HG02610 (cell line): ENCODE results near the gene ESF1.
"Not testable (repeated sequence)": the region's sequence is repeated elsewhere in the genome, so short reads cannot be mapped to it uniquely, and the experiment has no call there.

Experiments used
- ATAC-seq: cut with Tn5 transposase; IDR thresholded peaks from one replicate; pipeline ENCODE4 v1.9.1; 2021; ENCODE audit warnings: mild to moderate bottlenecking, moderate library complexity; ENCODE audit not compliant: unreplicated experiment

The ESF1 gene

DNA sequence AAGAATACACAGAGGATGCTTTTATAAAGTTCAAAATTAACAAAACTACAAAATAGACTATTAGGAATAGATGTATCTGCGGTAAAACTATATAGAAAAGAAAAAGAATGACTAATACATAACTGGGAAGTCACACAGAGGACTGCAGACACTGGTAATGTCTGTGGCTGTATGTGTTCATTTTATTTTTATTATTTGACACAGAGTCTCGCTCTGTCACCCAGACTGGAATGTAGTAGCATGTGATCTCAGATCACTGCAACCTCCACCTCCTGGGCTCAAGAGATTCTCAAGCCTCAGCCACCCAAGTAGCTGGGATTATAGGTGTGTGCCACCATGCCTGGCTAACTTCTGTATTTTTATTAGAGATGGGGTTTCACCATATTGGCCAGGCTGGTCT lies 38.9 kb downstream of the ESF1 start:
- ATAC-seq: no peak

DNA sequence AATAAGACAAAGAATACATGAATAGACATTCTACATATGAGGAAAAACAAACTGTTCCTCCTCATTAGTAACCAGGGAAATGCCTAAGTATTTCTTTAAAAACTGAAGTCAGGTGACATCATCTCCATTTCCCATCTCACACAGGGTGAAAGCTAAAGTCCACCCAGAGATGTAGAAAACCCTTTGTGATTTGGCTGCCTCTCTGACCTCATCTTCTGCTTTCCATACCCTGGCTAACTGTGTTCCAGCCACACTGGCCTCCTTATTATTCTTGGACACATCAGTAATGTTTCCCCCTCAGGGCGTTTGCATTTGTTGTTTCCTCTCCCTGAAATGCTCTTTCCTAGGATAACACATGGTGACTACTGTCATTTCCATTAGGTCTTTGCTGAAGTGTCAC lies 40.4 kb downstream of the ESF1 start:
- ATAC-seq: no peak

DNA sequence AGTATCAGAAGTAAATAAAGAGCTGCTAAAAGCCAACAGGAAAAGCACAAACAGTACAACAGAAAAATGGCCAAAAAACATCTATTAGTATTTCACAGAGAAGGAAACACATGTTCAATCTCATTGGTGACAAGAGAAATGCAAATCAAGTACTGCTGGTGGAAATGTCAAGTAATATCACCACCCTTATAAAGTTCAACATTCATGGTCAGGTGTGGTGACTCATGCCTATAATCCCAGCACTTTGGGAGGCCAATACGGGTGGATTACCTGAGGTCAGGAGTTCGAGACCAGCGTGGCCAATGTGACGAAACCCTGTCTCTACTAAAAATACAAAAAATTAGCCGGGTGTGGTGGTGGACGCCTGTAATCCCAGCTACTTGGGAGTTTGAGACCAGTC lies 42.8 kb downstream of the ESF1 start:
- no peak for ATAC-seq

DNA sequence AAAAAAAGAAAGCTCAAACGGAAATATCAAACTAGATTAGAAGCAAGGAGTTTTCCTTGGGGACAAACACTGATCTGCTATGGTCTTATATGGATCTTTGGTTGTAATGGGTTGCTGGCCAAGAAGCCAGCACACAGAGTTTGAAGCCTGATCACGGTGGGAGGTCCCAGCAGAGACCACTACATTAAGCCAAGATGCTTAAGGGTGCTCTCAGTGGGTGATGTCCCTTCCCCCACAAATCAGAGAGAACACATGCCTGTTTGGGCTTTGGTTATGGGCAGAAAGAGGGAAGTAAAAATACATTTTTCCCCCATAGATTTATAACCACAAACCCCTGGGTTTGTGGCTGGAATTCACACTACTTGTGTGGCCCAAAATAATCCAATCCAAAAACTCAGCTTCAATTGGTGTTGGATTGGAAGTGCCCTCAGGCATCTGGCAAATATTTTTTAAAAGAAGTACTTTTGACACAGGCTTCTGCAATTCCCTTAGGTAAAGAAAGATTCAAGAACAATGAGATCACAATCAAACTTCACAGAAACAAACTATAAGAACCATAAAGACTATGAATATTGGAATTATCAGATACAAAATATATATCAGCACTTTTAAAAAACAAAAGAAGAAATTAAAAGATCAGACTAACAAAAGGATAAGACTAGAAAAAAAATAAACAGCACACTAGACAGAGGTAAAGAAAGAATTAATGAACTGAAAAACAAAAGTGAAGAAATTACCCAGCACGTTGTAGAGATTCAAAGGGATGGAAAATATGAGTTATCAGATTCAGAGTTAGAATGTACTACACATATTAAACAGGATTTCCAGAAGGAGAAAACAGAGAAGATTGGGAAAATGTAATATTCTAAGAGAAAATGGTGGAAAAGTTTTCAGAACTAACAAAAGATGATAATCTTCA lies 44.7 kb downstream of the ESF1 start:
- no peak for ATAC-seq

DNA sequence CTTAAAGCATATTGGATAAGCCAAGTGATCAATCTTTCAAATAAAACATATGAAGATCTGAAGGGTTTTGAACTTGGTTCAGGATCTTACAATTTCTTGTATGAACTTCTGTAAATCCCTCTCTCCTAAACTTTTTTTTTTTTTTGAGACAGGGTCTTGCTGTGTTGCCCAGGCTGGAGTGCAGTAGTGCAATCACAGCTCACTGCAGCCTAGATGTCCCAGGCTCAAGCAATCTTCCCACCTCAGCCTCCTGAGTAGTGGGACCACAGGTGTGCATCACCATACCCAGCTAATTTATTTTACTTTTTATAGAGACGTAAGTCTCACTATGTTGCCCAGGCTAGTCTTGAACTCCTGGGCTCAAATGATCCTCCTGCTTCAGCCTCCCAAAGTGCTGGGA lies 46.5 kb downstream of the ESF1 start:
- not testable (repeated sequence) for ATAC-seq

DNA sequence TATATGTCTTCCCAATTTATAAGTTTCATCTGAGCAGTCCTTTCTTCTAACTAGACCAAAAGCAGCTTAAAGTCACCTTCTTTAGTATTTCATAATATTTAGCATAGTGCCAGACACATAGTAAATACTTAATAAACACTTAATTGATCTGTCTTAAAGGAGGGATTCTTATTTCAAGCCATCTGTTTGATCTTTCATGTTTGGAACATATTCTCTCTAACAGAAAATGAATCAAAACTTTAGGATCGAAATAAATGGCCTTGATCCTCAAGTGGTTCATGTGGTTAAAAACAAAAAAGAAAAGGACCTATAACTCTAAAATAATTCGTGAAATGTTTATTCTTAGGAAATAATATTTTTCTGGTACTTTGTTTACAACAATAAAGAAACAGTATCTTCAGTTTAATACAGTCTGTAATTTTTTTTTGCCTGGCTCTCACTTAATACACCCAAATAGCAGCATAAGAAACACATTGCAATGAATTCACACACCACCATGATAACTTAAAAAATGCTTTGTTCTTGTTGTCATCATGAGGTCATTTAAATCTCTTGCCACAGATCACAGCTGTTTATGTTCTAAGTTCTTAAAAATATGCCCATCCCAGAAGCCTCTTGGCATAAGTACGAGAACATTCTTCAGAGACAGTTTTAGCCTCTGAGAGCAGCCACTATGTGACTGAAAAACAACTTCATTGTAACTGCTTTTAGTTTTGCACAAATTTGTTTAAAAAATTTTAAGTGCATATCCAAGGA lies 48.1 kb downstream of the ESF1 start:
- no peak for ATAC-seq

DNA sequence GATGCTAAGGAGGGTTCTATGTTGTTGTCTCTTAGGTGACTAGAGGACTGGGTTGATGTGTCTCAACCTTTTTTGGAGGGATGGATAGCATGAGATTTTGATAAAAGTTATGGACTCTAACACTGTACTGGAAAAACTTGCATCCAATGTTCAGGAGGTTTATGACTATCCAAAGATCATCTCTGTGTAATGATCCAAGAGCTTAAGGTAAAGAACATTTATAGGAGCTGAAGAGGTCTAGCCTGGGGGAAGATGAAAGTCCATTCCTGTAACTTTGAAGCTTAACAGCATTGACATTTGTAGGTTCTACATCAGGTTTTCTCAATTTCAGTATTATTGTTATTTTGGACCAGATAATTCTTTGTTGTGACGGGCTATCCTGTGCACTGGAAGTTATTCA lies 48.9 kb downstream of the ESF1 start:
- ATAC-seq: no peak

DNA sequence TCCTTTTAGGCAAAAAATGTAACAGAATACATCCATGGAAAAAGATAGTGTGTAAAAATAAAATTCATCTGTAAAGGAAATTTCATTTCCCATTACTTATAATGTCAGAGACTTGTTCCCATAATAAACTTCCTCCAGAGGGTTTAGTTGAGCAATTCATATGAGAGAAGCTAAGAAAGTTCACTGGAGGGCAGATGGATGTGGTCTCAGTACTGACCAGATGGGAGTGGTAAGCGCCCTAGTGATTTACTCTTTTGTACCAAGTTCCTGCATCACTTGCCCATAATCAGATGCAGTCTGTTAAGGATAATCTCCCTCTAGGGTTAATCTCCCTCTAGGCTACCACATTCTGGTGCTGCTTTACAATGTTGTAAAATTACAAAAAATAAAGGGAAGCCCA lies 61.7 kb downstream of the ESF1 start:
- ATAC-seq: no peak

DNA sequence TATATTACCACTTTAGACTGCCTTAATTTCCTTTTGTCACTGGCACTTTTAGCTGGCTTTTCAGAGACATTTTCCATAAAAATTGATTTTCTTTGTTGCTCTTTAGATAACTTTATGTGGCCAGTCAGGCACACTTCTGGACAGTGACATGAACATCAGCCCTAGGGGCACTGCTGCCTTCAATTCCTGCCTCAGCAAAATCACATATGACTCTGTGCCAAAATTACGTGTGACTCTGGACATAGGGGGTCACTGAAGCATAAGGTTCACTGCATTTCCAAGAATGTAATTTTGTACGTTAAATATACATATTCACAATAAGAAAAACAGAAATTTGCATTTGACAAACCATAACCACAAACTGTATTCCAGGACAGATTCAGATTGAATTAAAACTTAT lies 66.5 kb downstream of the ESF1 start:
- peak; percentile 31 for ATAC-seq

DNA sequence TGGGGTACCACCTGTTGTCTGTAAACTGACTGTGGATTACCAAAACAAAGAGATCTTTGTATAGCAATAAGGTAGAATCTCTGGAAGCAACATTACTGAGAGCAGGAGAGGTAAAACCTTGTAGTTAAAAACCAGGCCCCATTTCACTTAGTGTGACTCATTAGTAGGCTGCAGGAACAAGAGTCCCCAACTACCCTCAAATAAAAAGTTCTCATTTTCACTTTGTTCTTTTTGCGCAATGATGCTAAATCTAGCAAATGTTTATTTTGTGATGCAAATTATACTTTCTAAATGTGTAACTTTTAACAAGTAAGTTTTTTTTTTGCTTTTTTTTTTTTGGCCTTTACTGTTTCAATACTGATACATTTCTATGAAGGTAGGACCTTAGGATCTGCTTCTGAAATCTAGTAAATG lies 67.1 kb downstream of the ESF1 start:
- ATAC-seq: peak; percentile 95

DNA sequence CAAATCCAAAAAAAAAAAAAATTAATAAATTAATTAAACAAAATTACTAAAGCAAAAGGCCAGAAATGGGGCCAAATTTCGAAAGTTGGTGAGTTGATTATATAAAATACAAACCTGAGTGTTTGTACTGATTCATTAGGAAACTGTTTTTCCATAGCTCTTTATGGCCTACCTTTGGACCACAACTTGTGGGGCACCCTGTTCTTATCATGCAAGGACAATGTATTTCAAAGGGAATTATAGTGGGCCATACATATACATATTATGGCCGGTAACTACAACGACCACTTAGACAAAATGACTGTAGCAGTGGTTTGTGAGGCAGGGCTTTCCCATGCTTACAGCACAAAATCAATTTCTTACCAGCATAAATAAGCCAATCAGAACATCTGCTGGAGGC lies 69.5 kb downstream of the ESF1 start:
- ATAC-seq: no peak

DNA sequence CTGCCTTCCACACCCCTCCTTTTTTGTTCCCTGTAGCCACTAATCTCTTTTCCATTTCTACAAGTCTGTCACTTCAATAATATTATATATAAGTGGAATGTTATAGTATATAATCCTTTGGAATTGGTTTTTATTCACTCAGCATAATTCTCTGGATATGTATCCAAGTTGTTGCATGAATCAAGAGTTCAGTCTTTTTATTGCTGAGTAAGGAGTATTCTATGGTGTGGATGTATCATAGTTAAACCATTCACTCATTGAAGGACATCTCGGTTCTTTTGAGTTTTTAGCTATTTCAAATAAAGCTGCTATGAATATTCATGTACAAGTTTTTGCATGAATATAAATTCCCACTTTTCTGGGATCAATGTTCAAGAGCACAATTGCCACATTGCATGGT lies 76.5 kb downstream of the ESF1 start:
- ATAC-seq: no peak

DNA sequence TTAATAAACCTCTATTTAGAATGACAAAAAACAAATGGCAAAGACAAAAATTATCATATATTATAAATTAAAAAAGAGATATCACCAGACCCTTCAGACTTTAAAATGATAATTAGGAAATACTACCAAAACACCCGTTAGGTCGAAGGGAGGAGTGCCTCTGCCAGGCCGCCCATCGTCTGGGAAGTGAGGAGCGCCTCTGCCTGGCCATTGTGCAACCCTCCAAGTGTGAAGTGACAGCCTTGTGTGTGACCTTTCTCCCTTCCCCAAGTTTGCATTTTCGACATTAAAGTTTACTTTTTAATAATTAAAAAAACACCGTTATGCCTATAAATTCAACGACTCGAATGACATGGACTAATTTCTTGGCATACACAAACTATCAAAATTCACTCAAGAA lies 81.5 kb downstream of the ESF1 start:
- ATAC-seq: no peak

DNA sequence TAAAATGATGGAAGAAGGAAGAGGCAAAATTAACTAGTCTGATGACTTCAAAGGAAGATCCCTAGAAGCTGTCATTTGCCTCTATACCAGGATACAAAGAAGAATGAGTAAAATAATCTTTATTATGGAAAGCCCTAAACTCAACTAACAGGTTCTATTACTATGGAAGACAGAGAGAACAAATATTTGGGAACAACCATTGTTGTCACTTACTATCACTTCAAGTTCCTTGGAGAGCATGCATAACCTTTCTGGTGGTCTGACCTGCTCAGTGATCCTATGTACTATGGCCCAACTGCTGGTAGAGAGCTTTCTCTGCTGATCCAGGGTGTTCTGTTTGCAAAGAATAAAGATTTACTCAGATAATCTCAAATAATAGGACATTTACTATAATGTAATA lies 83.2 kb downstream of the ESF1 start:
- no peak for ATAC-seq

DNA sequence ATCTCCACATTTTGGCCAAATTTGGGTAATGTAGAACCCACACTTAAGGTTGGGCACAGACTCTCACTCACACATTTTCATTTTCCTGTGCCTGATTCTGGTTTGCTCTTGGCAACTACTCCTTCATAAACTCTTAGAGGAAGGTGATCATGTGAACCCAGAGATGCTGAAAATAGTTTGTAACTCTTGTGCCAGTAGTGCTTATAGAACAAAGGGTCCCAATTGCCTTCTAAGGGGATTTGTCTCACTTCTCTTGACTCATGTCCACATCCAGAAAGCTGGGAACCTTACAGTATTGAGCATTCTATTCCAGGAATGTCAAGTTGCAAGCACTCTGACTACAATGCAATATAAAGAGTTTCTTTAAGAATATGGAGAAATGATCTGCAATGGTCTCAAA lies 84.0 kb downstream of the ESF1 start:
- no peak for ATAC-seq

DNA sequence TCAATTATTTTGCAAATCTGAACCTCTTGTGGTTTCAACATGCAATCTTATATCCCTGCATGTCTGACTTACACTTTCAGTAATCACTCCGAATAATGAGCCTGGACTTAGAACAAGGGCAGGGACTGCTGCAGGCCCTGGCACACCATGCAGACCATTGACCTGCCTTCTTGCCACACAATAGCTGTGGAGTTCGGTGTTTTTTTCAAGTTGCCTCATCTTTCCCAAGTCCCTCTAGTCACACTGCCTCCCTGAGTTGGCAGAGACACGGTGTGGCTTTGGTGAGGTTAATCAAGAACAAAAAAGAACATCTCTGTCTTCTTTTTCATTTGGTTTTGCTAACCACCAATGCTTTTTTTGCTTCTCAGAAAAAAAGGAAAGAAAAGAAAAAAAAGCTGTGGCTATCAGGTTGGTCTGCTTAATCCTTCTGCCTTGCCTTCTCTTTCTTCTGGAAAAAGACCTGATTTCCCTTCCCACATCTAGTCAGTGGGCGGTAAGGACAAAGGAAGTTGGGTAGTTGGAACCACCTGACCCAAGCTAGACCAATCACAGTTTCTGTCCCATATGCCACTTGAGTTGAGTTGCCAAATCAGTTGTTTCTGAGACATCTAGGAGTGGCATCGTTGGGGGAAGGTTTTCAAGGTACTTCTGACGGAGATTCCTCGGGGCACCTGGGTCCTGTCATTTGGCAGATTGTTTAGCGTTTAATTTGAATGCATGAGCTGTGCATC lies 90.1 kb downstream of the ESF1 start:
- ATAC-seq: no peak

DNA sequence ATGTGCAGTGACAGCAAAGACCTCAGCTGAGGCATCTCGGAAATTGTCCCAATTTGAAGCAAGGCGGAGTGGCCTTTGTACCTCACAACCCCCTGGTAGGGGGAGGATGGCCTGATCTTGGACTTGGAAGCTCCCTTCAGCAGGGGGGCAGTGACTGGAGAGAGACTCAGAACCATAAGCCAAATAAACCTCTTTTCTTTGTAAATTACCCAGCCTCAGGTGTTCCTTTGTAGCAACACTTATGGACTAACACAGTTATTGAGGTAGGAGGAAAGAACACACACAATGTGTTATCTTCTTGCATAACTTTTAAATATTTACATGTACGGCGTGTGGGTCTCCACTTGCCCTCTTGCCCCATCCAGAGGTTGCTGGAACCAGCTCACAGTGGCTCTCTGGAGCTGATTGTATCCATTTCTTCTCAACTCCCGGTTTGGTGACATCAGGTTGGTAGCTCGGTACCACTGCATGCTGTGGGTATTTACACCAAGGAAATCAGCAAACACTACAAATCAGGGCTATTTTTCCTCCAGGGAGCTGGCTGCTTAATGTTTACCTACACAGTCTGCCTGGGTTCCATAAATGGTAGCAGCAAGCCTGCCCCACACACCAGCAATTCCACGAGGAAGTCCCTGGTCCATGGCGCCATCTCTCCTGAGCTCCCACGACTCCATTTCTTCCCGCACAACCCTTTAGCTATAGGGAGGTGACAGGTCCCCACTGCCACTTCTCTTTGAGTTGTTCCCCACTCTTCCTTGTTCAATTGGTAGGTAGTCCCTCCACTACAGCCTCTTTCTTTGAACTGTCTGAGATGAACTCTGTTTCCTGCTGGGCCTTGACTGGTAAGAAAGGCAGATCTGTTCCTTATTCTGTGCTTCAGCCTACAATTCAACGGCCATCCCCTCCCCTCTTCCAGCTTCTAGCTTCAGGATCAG lies 91.7 kb downstream of the ESF1 start:
- no peak for ATAC-seq

DNA sequence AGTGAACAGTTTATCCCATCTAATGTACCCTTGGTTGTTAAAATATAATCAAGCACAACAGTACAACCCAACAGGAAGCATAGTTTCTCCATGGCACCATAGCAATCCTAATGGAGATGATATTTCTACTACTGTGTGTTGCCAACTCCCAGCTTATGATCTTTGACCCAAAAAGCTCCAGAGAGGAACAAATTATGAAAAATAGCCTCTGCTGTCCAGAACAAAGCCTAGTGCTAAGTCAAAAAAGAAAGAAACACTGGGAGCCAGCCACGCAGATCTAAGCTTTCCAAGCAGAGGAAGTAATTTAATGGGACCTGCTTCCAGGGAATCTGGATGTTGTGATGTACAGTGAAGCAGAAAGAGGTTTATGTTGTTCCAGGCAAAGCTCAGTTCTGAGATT lies 93.8 kb downstream of the ESF1 start:
- ATAC-seq: no peak

DNA sequence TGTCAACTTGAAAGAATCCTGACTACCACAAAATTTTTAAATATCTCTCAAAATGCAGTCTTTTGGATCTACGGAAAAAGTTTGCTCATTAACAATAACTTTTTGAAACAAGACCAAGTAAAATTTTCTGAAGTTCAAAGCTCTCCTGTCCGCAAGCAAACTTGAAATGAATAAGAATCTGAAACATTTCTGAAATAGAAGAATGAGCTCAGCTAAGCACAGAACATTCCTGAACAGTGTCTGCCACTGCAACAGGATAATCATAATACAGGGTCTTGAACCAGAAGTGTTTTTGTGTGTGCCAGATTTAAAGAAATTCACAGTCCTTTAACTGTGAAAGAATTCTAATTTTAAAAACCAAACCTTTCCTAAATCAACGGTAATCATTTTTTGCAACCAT lies 96.9 kb downstream of the ESF1 start:
- no peak for ATAC-seq

DNA sequence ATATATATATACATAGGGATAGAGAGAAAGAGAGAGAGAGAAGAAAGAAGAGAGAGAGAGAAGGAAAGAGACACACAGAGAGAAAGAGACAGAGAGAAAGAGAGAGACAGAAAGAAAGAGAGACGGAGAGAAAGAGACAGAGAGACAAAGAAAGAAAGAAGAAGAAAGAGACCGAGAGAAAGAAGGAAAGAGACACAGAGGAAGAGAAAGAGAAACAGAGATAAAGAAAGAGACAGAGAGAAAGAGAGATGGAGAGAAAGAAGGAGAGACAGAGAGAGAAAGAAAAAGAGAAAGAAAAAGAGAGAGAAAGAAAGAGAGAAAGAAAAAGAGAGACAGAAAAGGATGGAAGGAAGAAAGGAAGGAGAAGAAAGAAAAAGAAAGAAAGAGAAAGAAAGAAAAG lies 99.1 kb downstream of the ESF1 start:
- no peak for ATAC-seq
